Measurements from ENCODE around the gene RYR2.

DNA sequence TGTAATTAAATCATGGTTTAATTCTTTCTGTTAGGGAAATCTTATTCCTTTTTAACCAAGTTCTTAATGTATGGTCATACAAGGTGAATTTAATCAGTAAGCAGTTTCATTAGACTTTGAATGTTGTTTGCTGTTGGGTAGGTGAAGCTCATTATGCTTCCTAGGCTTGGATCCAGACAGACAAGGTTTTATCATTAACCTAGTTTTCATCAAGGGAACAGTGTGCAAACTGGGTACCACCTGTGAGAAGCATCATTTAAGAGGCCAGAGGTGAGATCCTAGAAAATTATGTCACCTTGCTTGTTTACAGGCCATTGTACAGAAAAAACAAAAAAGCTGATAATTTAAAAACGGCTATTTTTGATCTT lies 130.1 kb downstream of the RYR2 start:
- TF ChIP-seq CTCF (IDR thresholded peaks at IDR 0.05) (no peak), POLR2A (IDR thresholded peaks at IDR 0.05) (no peak)
